Smooth muscle cell (in vitro differentiated cells): ENCODE measurements around the gene FADS1. TPM values are rescaled to one million over a fixed set of nuclear protein-coding genes. Genes with fewer than 3 reads are reported as not detected.

Experiments used
- DNase-seq: peaks from one replicate; lab custom pipeline; 2025; ENCODE audit not compliant: unreplicated experiment; lab: John Stamatoyannopoulos, UW
- H2AFZ ChIP-seq: fragments of 200-600 bp; sonication (generic); 2 replicates; pipeline ENCODE4 v1.6.0; 2016; ENCODE audit warnings: antibody characterized with exemption, low read depth, mild to moderate bottlenecking
- H3F3A ChIP-seq: fragments of 200-600 bp; sonication (generic); 2 replicates; pipeline ENCODE4 v1.6.0; 2017; ENCODE audit warnings: antibody characterized with exemption, low read depth
- H3K27ac ChIP-seq: fragments of 200-600 bp; sonication (generic); 2 replicates; pipeline ENCODE4 v1.5.1; 2016; ENCODE audit warnings: low read depth, mild to moderate bottlenecking
- H3K27me3 ChIP-seq: fragments of 200-600 bp; sonication (generic); 2 replicates; pipeline ENCODE4 v1.6.1; 2016; ENCODE audit warnings: low read depth, mild to moderate bottlenecking
- H3K36me3 ChIP-seq: fragments of 200-600 bp; sonication (generic); 2 replicates; pipeline ENCODE4 v1.5.1; 2016; ENCODE audit warnings: low read depth
- H3K4me1 ChIP-seq: fragments of 200-600 bp; sonication (generic); 2 replicates; pipeline ENCODE4 v1.5.1; 2016; ENCODE audit warnings: low read depth
- H3K4me2 ChIP-seq: fragments of 200-600 bp; sonication (generic); 2 replicates; pipeline ENCODE4 v1.6.0; 2016; ENCODE audit warnings: mild to moderate bottlenecking
- H3K4me3 ChIP-seq: fragments of 200-600 bp; sonication (generic); 2 replicates; pipeline ENCODE4 v1.5.1; 2016; ENCODE audit warnings: mild to moderate bottlenecking
- H3K79me2 ChIP-seq: fragments of 200-600 bp; sonication (generic); 2 replicates; pipeline ENCODE4 v1.6.0; 2016; ENCODE audit warnings: low read depth, mild to moderate bottlenecking
- H3K9ac ChIP-seq: fragments of 200-600 bp; sonication (generic); 2 replicates; pipeline ENCODE4 v1.6.0; 2016; ENCODE audit warnings: low read depth
- H3K9me3 ChIP-seq: fragments of 200-600 bp; sonication (generic); replicated peaks from 2 replicates; pipeline ENCODE4 v1.5.1; 2016; ENCODE audit warnings: low read depth
- H4K20me1 ChIP-seq: fragments of 200-600 bp; sonication (generic); 2 replicates; pipeline ENCODE4 v1.6.0; 2016; ENCODE audit warnings: low read depth
- CTCF ChIP-seq: fragments of 200-600 bp; sonication (generic); IDR thresholded peaks from 2 replicates; pipeline ENCODE4 v1.5.1; 2017; ENCODE audit warnings: borderline replicate concordance, mild to moderate bottlenecking, antibody characterized with exemption; ENCODE audit not compliant: insufficient read depth, poor library complexity, severe bottlenecking
- WGBS: methylation state at CpG from one replicate; pipeline ENCODE4 v1.1.7; 2016; ENCODE audit warnings: low lambda C conversion rate; 5-methylcytosine and 5-hydroxymethylcytosine counted together
- polyA plus RNA-seq: library from polyadenylated mRNA; unstranded; fragments of >200 nt; fragmentation: Nextera tagmentation; extraction: Ambion mirVana; gene quantifications from 2 replicates; pipeline ENCODE4 v1.2.1, GENCODE V29; 2016
- total RNA-seq: library from RNA; depleted of rRNA; stranded (reverse); fragments of >200 nt; gene quantifications from 2 replicates; pipeline ENCODE4 v1.2.3, GENCODE V29; 2014

The FADS1 gene
- total and polyA plus RNA-seq, 2 experiments from 2014 or later, result 122 to 266 TPM

GRCh38 chr11:61828629-61829407 is 12.0 kb upstream of the FADS1 start:
- no peak for DNase-seq
- WGBS, result 1% methylated on average over 49 of the region's 55 CpGs
- Histone ChIP-seq H3K36me3 (no peaks in the 10 kb centered on the region), H3K4me1 (peaks cover 28% of the 10 kb centered on the region), H3K79me2 (peaks cover 56% of the 10 kb centered on the region), H3K9ac (peak overlapping the region; percentile 56), H2AFZ (no peak overlapping the region), H3K27ac (peak overlapping the region; percentile 24), H4K20me1 (peaks cover 51% of the 10 kb centered on the region), H3K4me3 (peak overlapping the region; percentile 78), H3K9me3 (no peaks in the 10 kb centered on the region), H3F3A (peaks cover 25% of the 10 kb centered on the region), H3K27me3 (no peaks in the 10 kb centered on the region), H3K4me2 (peak overlapping the region; percentile 96)
- TF ChIP-seq CTCF, result peak; percentile 43

- H3K4me3 ChIP-seq, result peak overlapping the region; percentile 78
- peaks cover 20% of the 10 kb centered on the region for H3F3A ChIP-seq
- no peaks in the 10 kb centered on the region for H3K27me3 ChIP-seq
- peaks cover 27% of the 10 kb centered on the region for H3K4me1 ChIP-seq
- H3K79me2 ChIP-seq, result peaks cover 52% of the 10 kb centered on the region
- peaks cover 45% of the 10 kb centered on the region for H4K20me1 ChIP-seq
- H3K9ac ChIP-seq, result peak overlapping the region; percentile 56
- H3K36me3 ChIP-seq, result no peaks in the 10 kb centered on the region
- peak overlapping the region; percentile 57 for H3K27ac ChIP-seq
- H3K4me2 ChIP-seq, result peak overlapping the region; percentile 96
- H3K9me3 ChIP-seq, result no peaks in the 10 kb centered on the region
- WGBS, result 1% methylated on average over 15 of the region's 16 CpGs
- peak overlapping the region; percentile 50 for H2AFZ ChIP-seq
- no peak for TF ChIP-seq CTCF
- no peak for DNase-seq
These were observed 11.5 kb upstream of the FADS1 start for GRCh38 chr11:61828379-61828628.

- no peaks in the 10 kb centered on the region for H3K36me3 ChIP-seq
- peak within 1 kb of the TSS; percentile 96 for H3K4me2 ChIP-seq
- no peaks in the 10 kb centered on the region for H3K27me3 ChIP-seq
- no peak for TF ChIP-seq CTCF
- H3K4me3 ChIP-seq, result peak within 1 kb of the TSS; percentile 78
- peaks cover 49% of the 10 kb centered on the region for H3K79me2 ChIP-seq
- DNase-seq, result peak; percentile 88
- peak within 1 kb of the TSS; percentile 56 for H3K9ac ChIP-seq
- peaks cover 27% of the 10 kb centered on the region for H3K4me1 ChIP-seq
- H4K20me1 ChIP-seq, result peaks cover 40% of the 10 kb centered on the region
- no peaks in the 10 kb centered on the region for H3K9me3 ChIP-seq
- peak within 1 kb of the TSS; percentile 50 for H2AFZ ChIP-seq
- H3K27ac ChIP-seq, result peak within 1 kb of the TSS; percentile 57
- peaks cover 19% of the 10 kb centered on the region for H3F3A ChIP-seq
- WGBS, result 2% methylated on average over 67 of the region's 83 CpGs
These were observed 11.0 kb upstream of the FADS1 start, which contains the start of gene FADS2 for GRCh38 chr11:61827571-61828378. Gene FADS2, plus strand, starts transcription at chr11:61828300. Its CDS starts 91 bp downstream, at chr11:61828391.
